OCI-LY7 (cell line): Measurements from ENCODE around the gene CHRNA3. TPM values are rescaled to one million over a fixed set of nuclear protein-coding genes. Genes with fewer than 3 reads are reported as not detected.
A peak's percentile ranks its signal among the peaks of the same experiment; 100 is the strongest.

Experiments used
- BruUV-seq: library from RNA; stranded (reverse); fragments of 400-500 nt; replicated peaks from 2 replicates; lab custom pipeline; 2021; lab: Mats Ljungman, UMichigan
- CTCF ChIA-PET: fragments of 300-600 bp; sonication (Branson Sonifier 250); formaldehyde crosslinking; loops from one replicate; lab custom pipeline; 2022; ENCODE audit warnings: antibody characterized with exemption; ENCODE audit not compliant: unreplicated experiment; lab: Charles Lee
- POLR2A ChIA-PET: fragments of 300-600 bp; sonication (Branson Sonifier 250); formaldehyde crosslinking; loops from one replicate; lab custom pipeline; 2022; ENCODE audit warnings: antibody characterized with exemption; lab: Charles Lee
- DNase-seq: peaks from one replicate; pipeline ENCODE4 v3.0.0-alpha.2; 2015; ENCODE audit warnings: low spot score
- H2AFZ ChIP-seq: fragments of 200-600 bp; sonication (generic), shearing (Covaris generic); 2 replicates; pipeline ENCODE4 v1.6.1; 2014; ENCODE audit warnings: mild to moderate bottlenecking, antibody characterized with exemption, low read length, moderate library complexity
- H3K27ac ChIP-seq: fragments of 200-600 bp; sonication (generic); 2 replicates; pipeline ENCODE4 v1.5.1; 2014; ENCODE audit warnings: mixed run types, low read depth, mild to moderate bottlenecking, moderate library complexity, low read length, inconsistent platforms; ENCODE audit not compliant: poor library complexity, severe bottlenecking
- H3K36me3 ChIP-seq: fragments of 200-600 bp; sonication (generic); 2 replicates; pipeline ENCODE4 v1.6.1; 2014; ENCODE audit warnings: mild to moderate bottlenecking, antibody characterized with exemption, low read length, moderate library complexity, mixed read lengths; ENCODE audit not compliant: insufficient read depth
- H3K4me1 ChIP-seq: fragments of 200-600 bp; sonication (generic); 2 replicates; pipeline ENCODE4 v1.5.1; 2014; ENCODE audit warnings: mild to moderate bottlenecking, low read length; ENCODE audit not compliant: insufficient read depth, poor library complexity, severe bottlenecking
- H3K4me2 ChIP-seq: fragments of 200-600 bp; sonication (generic); 2 replicates; pipeline ENCODE4 v1.6.1; 2014; ENCODE audit warnings: mild to moderate bottlenecking, low read length
- H3K4me3 ChIP-seq: fragments of 200-600 bp; sonication (generic); 2 replicates; pipeline ENCODE4 v1.5.1; 2014; ENCODE audit warnings: mild to moderate bottlenecking, low read depth, low read length; ENCODE audit not compliant: poor library complexity, severe bottlenecking
- H3K79me2 ChIP-seq: fragments of 200-600 bp; sonication (generic); 2 replicates; pipeline ENCODE4 v1.6.1; 2016; ENCODE audit warnings: low read depth, mild to moderate bottlenecking, low read length, moderate library complexity, mixed read lengths; ENCODE audit not compliant: insufficient read depth
- H3K9me2 ChIP-seq: fragments of 200-600 bp; sonication (generic); 2 replicates; pipeline ENCODE4 v1.6.1; 2016; ENCODE audit warnings: mild to moderate bottlenecking, low read length, mixed read lengths; ENCODE audit not compliant: insufficient read depth
- H3K9me3 ChIP-seq: fragments of 200-600 bp; sonication (generic); 2 replicates; pipeline ENCODE4 v1.6.1; 2014; ENCODE audit warnings: mild to moderate bottlenecking, mixed run types, low read length, mixed read lengths
- H4K20me1 ChIP-seq: fragments of 200-600 bp; sonication (generic); 2 replicates; pipeline ENCODE4 v1.6.1; 2014; ENCODE audit warnings: mild to moderate bottlenecking, antibody characterized with exemption, low read length, moderate library complexity, mixed read lengths; ENCODE audit not compliant: insufficient read depth
- CTCF ChIP-seq: fragments of 200-600 bp; sonication (generic); conservative IDR thresholded peaks from 2 replicates; pipeline ENCODE4 v1.5.1; 2014; ENCODE audit warnings: mild to moderate bottlenecking, antibody characterized with exemption, low read length, moderate library complexity, mixed read lengths
- EZH2phosphoT487 ChIP-seq: fragments of 200-600 bp; sonication (generic); IDR thresholded peaks from 2 replicates; pipeline ENCODE4 v1.6.1; 2018; ENCODE audit warnings: low read depth, borderline replicate concordance, mild to moderate bottlenecking, mixed run types, antibody characterized with exemption, low read length, moderate library complexity, mixed read lengths
- intact Hi-C: fragments of 100-400 bp; cut with micrococcal nuclease; formaldehyde crosslinking; loops from one replicate; pipeline ENCODE4 v1.10.0; 2022; ENCODE audit not compliant: unreplicated experiment
- total RNA-seq, 2 experiments: library from RNA; depleted of rRNA in 1 of 2; stranded (reverse); fragments of >200 nt in 1 of 2; shearing (Covaris generic) in 1 of 2; gene quantifications; 2 replicates each; pipeline ENCODE4 v1.2.3, GENCODE V29; 2014 to 2022

The CHRNA3 gene
- total RNA-seq, 2 experiments from 2014 or later = not detected

- TF ChIP-seq CTCF = no peak
- no peak for TF ChIP-seq EZH2phosphoT487
- Histone ChIP-seq H3K4me3 (no peak overlapping the region), H3K4me2 (no peak overlapping the region), H3K4me1 (peaks cover 7% of the 10 kb centered on the region), H3K9me3 (no peaks in the 10 kb centered on the region), H3K36me3 (no peaks in the 10 kb centered on the region), H3K9me2 (no peaks in the 10 kb centered on the region), H2AFZ (no peak overlapping the region), H3K27ac (no peak overlapping the region), H4K20me1 (no peaks in the 10 kb centered on the region), H3K79me2 (no peaks in the 10 kb centered on the region; the same call in 1 of the 2 replicates)
- DNase-seq = no peak
- ChIA-PET CTCF (no interaction called here), POLR2A (interaction anchor here (0.6 kb wide), 1 partner anchor 10 kb away, joined by 3 read pairs; no protein-coding TSS in a partner anchor)
- BruUV-seq = no TSS peak
- intact Hi-C loops = no loop called here
Observed at GRCh38 chr15:78571382-78571781, 49.4 kb downstream of the CHRNA3 start.

- no peak overlapping the region for H2AFZ ChIP-seq
- POLR2A ChIA-PET = interaction anchor here (0.6 kb wide), 1 partner anchor 9 kb away, joined by 3 read pairs; no protein-coding TSS in a partner anchor
- no peaks in the 10 kb centered on the region for H3K9me2 ChIP-seq
- intact Hi-C loops = no loop called here
- DNase-seq = no peak
- BruUV-seq = no TSS peak
- no peaks in the 10 kb centered on the region for H4K20me1 ChIP-seq
- no peak for TF ChIP-seq EZH2phosphoT487
- TF ChIP-seq CTCF = peak; percentile 63
- no peaks in the 10 kb centered on the region for H3K36me3 ChIP-seq
- no peak overlapping the region for H3K4me3 ChIP-seq
- H3K4me2 ChIP-seq = no peak overlapping the region
- H3K4me1 ChIP-seq = peaks cover 13% of the 10 kb centered on the region
- H3K27ac ChIP-seq = no peak overlapping the region
- no peaks in the 10 kb centered on the region for H3K9me3 ChIP-seq
- no peaks in the 10 kb centered on the region; the same call in 1 of the 2 replicates for H3K79me2 ChIP-seq
- CTCF ChIA-PET = no interaction called here
Observed at GRCh38 chr15:78570710-78571109, 50.1 kb downstream of the CHRNA3 start.

- POLR2A ChIA-PET = interaction anchor here (0.7 kb wide), 1 partner anchor 262 kb away, joined by 3 read pairs; no protein-coding TSS in a partner anchor
- TF ChIP-seq EZH2phosphoT487 (no peak), CTCF (no peak)
- H3K9me3 ChIP-seq = no peaks in the 10 kb centered on the region
- H4K20me1 ChIP-seq = no peaks in the 10 kb centered on the region
- DNase-seq = no peak
- H3K4me2 ChIP-seq = peak overlapping the region; percentile 7; the same call in 1 of the 2 replicates
- intact Hi-C loops = no loop called here
- CTCF ChIA-PET = no interaction called here
- no TSS peak for BruUV-seq
- no peaks in the 10 kb centered on the region; the same call in 1 of the 2 replicates for H3K79me2 ChIP-seq
- no peak overlapping the region for H3K27ac ChIP-seq
- H3K9me2 ChIP-seq = no peaks in the 10 kb centered on the region
- no peaks in the 10 kb centered on the region for H3K36me3 ChIP-seq
- no peak overlapping the region for H2AFZ ChIP-seq
- peaks cover 19% of the 10 kb centered on the region for H3K4me1 ChIP-seq
- no peak overlapping the region for H3K4me3 ChIP-seq
Observed at GRCh38 chr15:78567531-78567930, 53.3 kb downstream of the CHRNA3 start.
